ENCODE data around the gene PHACTR1. TPM values are rescaled to one million over a fixed set of nuclear protein-coding genes. Genes with fewer than 3 reads are reported as not detected.
A peak's percentile ranks its signal among the peaks of the same experiment; 100 is the strongest.

PHACTR1 gene
- total RNA-seq, 1 experiment from 2014 or later: 2.6 TPM

- ChIA-PET CTCF (no interaction called here), POLR2A (ENCODE audit: low non-redundant PET) (no interaction called here)
- H3K27me3 ChIP-seq (replicated peaks; ENCODE audit: insufficient read depth, low read depth, low read length, poor library complexity): no peaks in the 10 kb centered on the region
- no peak for TF ChIP-seq EZH2 (IDR thresholded peaks at IDR 0.05; ENCODE audit: borderline replicate concordance, low read depth, low read length, poor library complexity, severe bottlenecking)
- TF ChIP-seq CTCF (conservative IDR thresholded peaks at IDR 0.05; ENCODE audit: low read depth, low read length): no peak
- DNase-seq (ENCODE audit: low spot score): no peak
- H3K4me1 ChIP-seq (ENCODE audit: insufficient read depth, low read length, poor library complexity, severe bottlenecking): peaks cover 28% of the 10 kb centered on the region
- H3K4me3 ChIP-seq (ENCODE audit: low read depth, low read length, poor library complexity, severe bottlenecking): no peak overlapping the region
- no TSS peak for BruUV-seq (replicated peaks)
- no peaks in the 10 kb centered on the region for H3K36me3 ChIP-seq (ENCODE audit: insufficient read depth, low read length, poor library complexity, severe bottlenecking)
- intact Hi-C loops (cut with micrococcal nuclease; ENCODE audit: unreplicated experiment): no loop called here
- H3K27ac ChIP-seq (ENCODE audit: low read depth, low read length, poor library complexity, severe bottlenecking): no peak overlapping the region
- H3K9me3 ChIP-seq (ENCODE audit: low read depth, low read length, poor library complexity, severe bottlenecking): no peaks in the 10 kb centered on the region
Measured at GRCh38 chr6:13299918-13300317, 583.4 kb downstream of the PHACTR1 start.

GRCh38 chr6:13300643-13301590, 584.4 kb downstream of the PHACTR1 start:
- H3K36me3 ChIP-seq (ENCODE audit: insufficient read depth, low read length, poor library complexity, severe bottlenecking): no peaks in the 10 kb centered on the region
- peaks cover 36% of the 10 kb centered on the region for H3K4me1 ChIP-seq (ENCODE audit: insufficient read depth, low read length, poor library complexity, severe bottlenecking)
- TF ChIP-seq CTCF (conservative IDR thresholded peaks at IDR 0.05; ENCODE audit: low read depth, low read length) (no peak), EZH2 (IDR thresholded peaks at IDR 0.05; ENCODE audit: borderline replicate concordance, low read depth, low read length, poor library complexity, severe bottlenecking) (no peak)
- intact Hi-C loops (cut with micrococcal nuclease; ENCODE audit: unreplicated experiment): no loop called here
- DNase-seq (ENCODE audit: low spot score): no peak
- H3K4me3 ChIP-seq (ENCODE audit: low read depth, low read length, poor library complexity, severe bottlenecking): no peak overlapping the region
- ChIA-PET CTCF (no interaction called here), POLR2A (ENCODE audit: low non-redundant PET) (no interaction called here)
- no peak overlapping the region for H3K27ac ChIP-seq (ENCODE audit: low read depth, low read length, poor library complexity, severe bottlenecking)
- no peaks in the 10 kb centered on the region for H3K27me3 ChIP-seq (replicated peaks; ENCODE audit: insufficient read depth, low read depth, low read length, poor library complexity)
- BruUV-seq (replicated peaks): no TSS peak
- H3K9me3 ChIP-seq (ENCODE audit: low read depth, low read length, poor library complexity, severe bottlenecking): no peaks in the 10 kb centered on the region

- Histone ChIP-seq H3K4me1 (ENCODE audit: insufficient read depth, low read length, poor library complexity, severe bottlenecking) (peaks cover 36% of the 10 kb centered on the region), H3K27me3 (replicated peaks; ENCODE audit: insufficient read depth, low read depth, low read length, poor library complexity) (no peaks in the 10 kb centered on the region), H3K36me3 (ENCODE audit: insufficient read depth, low read length, poor library complexity, severe bottlenecking) (peaks cover 12% of the 10 kb centered on the region), H3K9me3 (ENCODE audit: low read depth, low read length, poor library complexity, severe bottlenecking) (no peaks in the 10 kb centered on the region), H3K27ac (ENCODE audit: low read depth, low read length, poor library complexity, severe bottlenecking) (peak overlapping the region; percentile 76), H3K4me3 (ENCODE audit: low read depth, low read length, poor library complexity, severe bottlenecking) (no peak overlapping the region)
- TF ChIP-seq EZH2 (IDR thresholded peaks at IDR 0.05; ENCODE audit: borderline replicate concordance, low read depth, low read length, poor library complexity, severe bottlenecking) (no peak), CTCF (conservative IDR thresholded peaks at IDR 0.05; ENCODE audit: low read depth, low read length) (no peak)
- intact Hi-C loops (cut with micrococcal nuclease; ENCODE audit: unreplicated experiment): no loop called here
- CTCF ChIA-PET: no interaction called here
- POLR2A ChIA-PET (ENCODE audit: low non-redundant PET): no interaction called here
- no TSS peak for BruUV-seq (replicated peaks)
- no peak for DNase-seq (ENCODE audit: low spot score)
Measured at GRCh38 chr6:13302291-13302690, 585.7 kb downstream of the PHACTR1 start.
